HCT116 (cell line): ENCODE measurements around the gene TOGARAM1.

Experiments used
- EGR1 ChIP-seq: IDR thresholded peaks from 2 replicates; pipeline ENCODE4 v1.6.1; 2012; ENCODE audit warnings: low read depth
- JUND ChIP-seq: IDR thresholded peaks from 2 replicates; pipeline ENCODE4 v1.6.1; 2012
- POLR2A ChIP-seq: IDR thresholded peaks from 2 replicates; pipeline ENCODE4 v1.7.0; 2011; ENCODE audit warnings: borderline replicate concordance; ENCODE audit not compliant: insufficient read depth, insufficient read length; ENCODE audit errors: extremely low read depth
- POLR2AphosphoS5 ChIP-seq: IDR thresholded peaks from 2 replicates; pipeline ENCODE4 v1.6.1; 2011; ENCODE audit warnings: mild to moderate bottlenecking, low read depth, low read length, moderate library complexity
- YY1 ChIP-seq: IDR thresholded peaks from 2 replicates; pipeline ENCODE4 v1.6.1; 2011; ENCODE audit warnings: low read length, low read depth, moderate library complexity, mild to moderate bottlenecking; ENCODE audit not compliant: insufficient replicate concordance; ENCODE audit errors: extremely low read depth
- ZNF274 ChIP-seq: fragments of 200-500 bp; sonication (Bioruptor generic); IDR thresholded peaks from 2 replicates; pipeline ENCODE4 v1.6.1; 2014; ENCODE audit warnings: mild to moderate bottlenecking, low read depth, low read length, inconsistent platforms
- TF ChIP-seq, protein P1 (sequence below): IDR thresholded peaks from 2 replicates; pipeline ENCODE4 v1.6.1; 2012
- TF ChIP-seq, protein P2 (sequence below), 3 experiments: fragments of 200-600 bp in 1 of 3; sonication (generic) in 1 of 3; IDR thresholded peaks in 2 of 3; conservative IDR thresholded peaks in 1 of 3; 2 replicates each; pipeline ENCODE4 v1.5.1; 2012 to 2017; ENCODE audit warnings: low read depth in 2 of 3, low read length in 2 of 3, antibody characterized with exemption in 1 of 3, borderline replicate concordance in 1 of 3, control low read depth in 1 of 3, mild to moderate bottlenecking in 1 of 3, mixed read lengths in 1 of 3, mixed run types in 1 of 3, moderate library complexity in 1 of 3; ENCODE audit not compliant: insufficient read depth in 1 of 3

DNA sequence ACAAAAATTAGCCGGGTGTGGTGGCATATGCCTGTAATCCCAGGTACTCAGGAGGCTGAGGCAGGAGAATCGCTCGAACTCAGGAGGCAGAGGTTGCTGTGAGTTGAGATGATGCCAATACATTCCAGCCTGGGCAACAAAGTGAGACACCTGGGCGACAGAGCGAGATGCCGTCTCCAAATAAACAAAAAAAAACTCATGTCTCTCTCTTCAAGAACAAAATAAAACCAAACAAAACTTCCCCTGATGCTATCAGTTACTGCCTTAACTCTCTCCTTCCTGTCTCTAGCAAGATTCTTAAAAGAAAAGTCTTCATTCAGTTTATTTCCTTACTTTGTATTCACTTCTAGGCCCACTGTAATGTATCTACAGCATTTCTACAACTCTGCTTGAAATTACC is 21.0 kb upstream of the TOGARAM1 start:
- no peak for TF ChIP-seq ZNF274
- no peak for TF ChIP-seq EGR1
- TF ChIP-seq, protein P1, sequence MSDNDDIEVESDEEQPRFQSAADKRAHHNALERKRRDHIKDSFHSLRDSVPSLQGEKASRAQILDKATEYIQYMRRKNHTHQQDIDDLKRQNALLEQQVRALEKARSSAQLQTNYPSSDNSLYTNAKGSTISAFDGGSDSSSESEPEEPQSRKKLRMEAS: no peak
- TF ChIP-seq YY1: no peak
- no peak for TF ChIP-seq POLR2A
- TF ChIP-seq, protein P2, sequence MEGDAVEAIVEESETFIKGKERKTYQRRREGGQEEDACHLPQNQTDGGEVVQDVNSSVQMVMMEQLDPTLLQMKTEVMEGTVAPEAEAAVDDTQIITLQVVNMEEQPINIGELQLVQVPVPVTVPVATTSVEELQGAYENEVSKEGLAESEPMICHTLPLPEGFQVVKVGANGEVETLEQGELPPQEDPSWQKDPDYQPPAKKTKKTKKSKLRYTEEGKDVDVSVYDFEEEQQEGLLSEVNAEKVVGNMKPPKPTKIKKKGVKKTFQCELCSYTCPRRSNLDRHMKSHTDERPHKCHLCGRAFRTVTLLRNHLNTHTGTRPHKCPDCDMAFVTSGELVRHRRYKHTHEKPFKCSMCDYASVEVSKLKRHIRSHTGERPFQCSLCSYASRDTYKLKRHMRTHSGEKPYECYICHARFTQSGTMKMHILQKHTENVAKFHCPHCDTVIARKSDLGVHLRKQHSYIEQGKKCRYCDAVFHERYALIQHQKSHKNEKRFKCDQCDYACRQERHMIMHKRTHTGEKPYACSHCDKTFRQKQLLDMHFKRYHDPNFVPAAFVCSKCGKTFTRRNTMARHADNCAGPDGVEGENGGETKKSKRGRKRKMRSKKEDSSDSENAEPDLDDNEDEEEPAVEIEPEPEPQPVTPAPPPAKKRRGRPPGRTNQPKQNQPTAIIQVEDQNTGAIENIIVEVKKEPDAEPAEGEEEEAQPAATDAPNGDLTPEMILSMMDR (IDR thresholded peaks at IDR 0.05 in 2 of 3, conservative IDR thresholded peaks at IDR 0.05 in 1 of 3; ENCODE audit: borderline replicate concordance in 1 of 3, insufficient read depth in 1 of 3, low read depth in 2 of 3, low read length in 2 of 3): no peak
- no peak for TF ChIP-seq POLR2AphosphoS5
- no peak for TF ChIP-seq JUND
